ENCODE data around the gene TMEM131.
"Not testable (repeated sequence)": the region's sequence is repeated elsewhere in the genome, so short reads cannot be mapped to it uniquely, and the experiment has no call there.

TMEM131 gene

GRCh38 chr2:97995734-97996624 is at the start of gene TMEM131:
TSS of gene TMEM131 (minus strand) at chr2:97995948. CDS start at chr2:97995662, 286 bp downstream.
- no peaks in the 10 kb centered on the region for H3K27me3 ChIP-seq (ENCODE audit: control insufficient read depth, insufficient read depth, low read length)
- no peaks in the 10 kb centered on the region for H3K36me3 ChIP-seq (ENCODE audit: control insufficient read depth, insufficient read depth, low read length)
- H3K4me1 ChIP-seq (ENCODE audit: control insufficient read depth, insufficient read depth, low read length), result peaks cover 7% of the 10 kb centered on the region
- H3K9me3 ChIP-seq (ENCODE audit: control insufficient read depth, insufficient read depth, low read length), result no peaks in the 10 kb centered on the region
- peak within 1 kb of the TSS; percentile 91 for H3K9ac ChIP-seq (ENCODE audit: low read depth, low read length)
- peak within 1 kb of the TSS; percentile 88 for H3K4me3 ChIP-seq (ENCODE audit: low read depth, low read length)

GRCh38 chr2:98044730-98045129 is 49.0 kb upstream of the TMEM131 start:
- not testable (repeated sequence) for H3K9ac ChIP-seq (ENCODE audit: low read depth, low read length)

GRCh38 chr2:98043101-98043500 is 47.4 kb upstream of the TMEM131 start:
- no peaks in the 10 kb centered on the region for H3K9me3 ChIP-seq (ENCODE audit: control insufficient read depth, insufficient read depth, low read length)
- H3K36me3 ChIP-seq (ENCODE audit: control insufficient read depth, insufficient read depth, low read length), result no peaks in the 10 kb centered on the region
- H3K4me3 ChIP-seq (ENCODE audit: low read depth, low read length), result no peak overlapping the region
- no peaks in the 10 kb centered on the region for H3K4me1 ChIP-seq (ENCODE audit: control insufficient read depth, insufficient read depth, low read length)
- no peaks in the 10 kb centered on the region for H3K27me3 ChIP-seq (ENCODE audit: control insufficient read depth, insufficient read depth, low read length)
- H3K9ac ChIP-seq (ENCODE audit: low read depth, low read length), result no peak overlapping the region

More at GRCh38 chr2:98044730-98045129, 49.0 kb upstream of the TMEM131 start:
- H3K27me3 ChIP-seq (ENCODE audit: control insufficient read depth, insufficient read depth, low read length); H3K36me3 ChIP-seq (ENCODE audit: control insufficient read depth, insufficient read depth, low read length); H3K4me3 ChIP-seq (ENCODE audit: low read depth, low read length); H3K9me3 ChIP-seq (ENCODE audit: control insufficient read depth, insufficient read depth, low read length); H3K4me1 ChIP-seq (ENCODE audit: control insufficient read depth, insufficient read depth, low read length): not testable (repeated sequence)

GRCh38 chr2:98040331-98040939 is 44.7 kb upstream of the TMEM131 start:
- Histone ChIP-seq H3K27me3 (ENCODE audit: control insufficient read depth, insufficient read depth, low read length) (no peaks in the 10 kb centered on the region), H3K4me3 (ENCODE audit: low read depth, low read length) (no peak overlapping the region), H3K4me1 (ENCODE audit: control insufficient read depth, insufficient read depth, low read length) (no peaks in the 10 kb centered on the region), H3K9me3 (ENCODE audit: control insufficient read depth, insufficient read depth, low read length) (no peaks in the 10 kb centered on the region), H3K9ac (ENCODE audit: low read depth, low read length) (no peak overlapping the region), H3K36me3 (ENCODE audit: control insufficient read depth, insufficient read depth, low read length) (no peaks in the 10 kb centered on the region)

GRCh38 chr2:98039085-98039756 is 43.5 kb upstream of the TMEM131 start:
- no peaks in the 10 kb centered on the region for H3K27me3 ChIP-seq (ENCODE audit: control insufficient read depth, insufficient read depth, low read length)
- no peaks in the 10 kb centered on the region for H3K9me3 ChIP-seq (ENCODE audit: control insufficient read depth, insufficient read depth, low read length)
- H3K4me1 ChIP-seq (ENCODE audit: control insufficient read depth, insufficient read depth, low read length), result no peaks in the 10 kb centered on the region
- no peak overlapping the region for H3K9ac ChIP-seq (ENCODE audit: low read depth, low read length)
- H3K36me3 ChIP-seq (ENCODE audit: control insufficient read depth, insufficient read depth, low read length), result no peaks in the 10 kb centered on the region
- no peak overlapping the region for H3K4me3 ChIP-seq (ENCODE audit: low read depth, low read length)

- Histone ChIP-seq H3K36me3 (ENCODE audit: control insufficient read depth, insufficient read depth, low read length) (no peaks in the 10 kb centered on the region), H3K4me3 (ENCODE audit: low read depth, low read length) (no peak overlapping the region), H3K4me1 (ENCODE audit: control insufficient read depth, insufficient read depth, low read length) (no peaks in the 10 kb centered on the region), H3K9me3 (ENCODE audit: control insufficient read depth, insufficient read depth, low read length) (no peaks in the 10 kb centered on the region), H3K27me3 (ENCODE audit: control insufficient read depth, insufficient read depth, low read length) (no peaks in the 10 kb centered on the region), H3K9ac (ENCODE audit: low read depth, low read length) (no peak overlapping the region)
Observed at GRCh38 chr2:98037666-98038336, 42.1 kb upstream of the TMEM131 start.

GRCh38 chr2:98037206-98037605 is 41.5 kb upstream of the TMEM131 start:
- H3K4me1 ChIP-seq (ENCODE audit: control insufficient read depth, insufficient read depth, low read length), result no peaks in the 10 kb centered on the region
- no peaks in the 10 kb centered on the region for H3K36me3 ChIP-seq (ENCODE audit: control insufficient read depth, insufficient read depth, low read length)
- H3K9ac ChIP-seq (ENCODE audit: low read depth, low read length), result no peak overlapping the region
- H3K4me3 ChIP-seq (ENCODE audit: low read depth, low read length), result no peak overlapping the region
- no peaks in the 10 kb centered on the region for H3K9me3 ChIP-seq (ENCODE audit: control insufficient read depth, insufficient read depth, low read length)
- no peaks in the 10 kb centered on the region for H3K27me3 ChIP-seq (ENCODE audit: control insufficient read depth, insufficient read depth, low read length)

GRCh38 chr2:98036349-98037000 is 40.7 kb upstream of the TMEM131 start:
- Histone ChIP-seq H3K9me3 (ENCODE audit: control insufficient read depth, insufficient read depth, low read length) (no peaks in the 10 kb centered on the region), H3K4me1 (ENCODE audit: control insufficient read depth, insufficient read depth, low read length) (no peaks in the 10 kb centered on the region), H3K36me3 (ENCODE audit: control insufficient read depth, insufficient read depth, low read length) (no peaks in the 10 kb centered on the region), H3K9ac (ENCODE audit: low read depth, low read length) (no peak overlapping the region), H3K27me3 (ENCODE audit: control insufficient read depth, insufficient read depth, low read length) (no peaks in the 10 kb centered on the region), H3K4me3 (ENCODE audit: low read depth, low read length) (no peak overlapping the region)

- Histone ChIP-seq H3K4me3 (ENCODE audit: low read depth, low read length) (no peak overlapping the region), H3K27me3 (ENCODE audit: control insufficient read depth, insufficient read depth, low read length) (no peaks in the 10 kb centered on the region), H3K9me3 (ENCODE audit: control insufficient read depth, insufficient read depth, low read length) (no peaks in the 10 kb centered on the region), H3K36me3 (ENCODE audit: control insufficient read depth, insufficient read depth, low read length) (no peaks in the 10 kb centered on the region), H3K4me1 (ENCODE audit: control insufficient read depth, insufficient read depth, low read length) (no peaks in the 10 kb centered on the region), H3K9ac (ENCODE audit: low read depth, low read length) (no peak overlapping the region)
Observed at GRCh38 chr2:98034745-98035144, 39.0 kb upstream of the TMEM131 start.

- Histone ChIP-seq H3K4me1 (ENCODE audit: control insufficient read depth, insufficient read depth, low read length) (no peaks in the 10 kb centered on the region), H3K9me3 (ENCODE audit: control insufficient read depth, insufficient read depth, low read length) (no peaks in the 10 kb centered on the region), H3K27me3 (ENCODE audit: control insufficient read depth, insufficient read depth, low read length) (no peaks in the 10 kb centered on the region), H3K9ac (ENCODE audit: low read depth, low read length) (no peak overlapping the region), H3K4me3 (ENCODE audit: low read depth, low read length) (no peak overlapping the region), H3K36me3 (ENCODE audit: control insufficient read depth, insufficient read depth, low read length) (no peaks in the 10 kb centered on the region)
Observed at GRCh38 chr2:98032086-98032485, 36.3 kb upstream of the TMEM131 start.

GRCh38 chr2:98029718-98030222 is 34.0 kb upstream of the TMEM131 start:
- Histone ChIP-seq H3K4me3 (ENCODE audit: low read depth, low read length) (no peak overlapping the region), H3K9ac (ENCODE audit: low read depth, low read length) (no peak overlapping the region), H3K9me3 (ENCODE audit: control insufficient read depth, insufficient read depth, low read length) (no peaks in the 10 kb centered on the region), H3K36me3 (ENCODE audit: control insufficient read depth, insufficient read depth, low read length) (no peaks in the 10 kb centered on the region), H3K27me3 (ENCODE audit: control insufficient read depth, insufficient read depth, low read length) (no peaks in the 10 kb centered on the region), H3K4me1 (ENCODE audit: control insufficient read depth, insufficient read depth, low read length) (no peaks in the 10 kb centered on the region)

Measured in iPS-15b (cell line).